Gastrocnemius medialis (tissue), 4 donors: ENCODE results near the gene PABPN1L.

Source experiments
- POLR2A ChIP-seq, 2 donors: fragments of 450-650 bp; IDR thresholded peaks; one replicate each; pipeline ENCODE4 v1.6.1; 2017; ENCODE audit warnings: antibody characterized with exemption in 2 of 2, mild to moderate bottlenecking in 2 of 2, moderate library complexity in 2 of 2
- TF ChIP-seq, protein P1 (sequence below), 5 experiments: fragments of 450-650 bp in 3 of 5; fragments of 200-600 bp in 2 of 5; sonication (generic) in 2 of 5; IDR thresholded peaks in 4 of 5; conservative IDR thresholded peaks in 1 of 5; 1 replicate in 4 of 5; 2 replicates in 1 of 5; pipeline ENCODE4 v1.5.1; 2016 to 2019; ENCODE audit warnings: antibody characterized with exemption in 5 of 5, mild to moderate bottlenecking in 3 of 5, moderate library complexity in 3 of 5

DNA sequence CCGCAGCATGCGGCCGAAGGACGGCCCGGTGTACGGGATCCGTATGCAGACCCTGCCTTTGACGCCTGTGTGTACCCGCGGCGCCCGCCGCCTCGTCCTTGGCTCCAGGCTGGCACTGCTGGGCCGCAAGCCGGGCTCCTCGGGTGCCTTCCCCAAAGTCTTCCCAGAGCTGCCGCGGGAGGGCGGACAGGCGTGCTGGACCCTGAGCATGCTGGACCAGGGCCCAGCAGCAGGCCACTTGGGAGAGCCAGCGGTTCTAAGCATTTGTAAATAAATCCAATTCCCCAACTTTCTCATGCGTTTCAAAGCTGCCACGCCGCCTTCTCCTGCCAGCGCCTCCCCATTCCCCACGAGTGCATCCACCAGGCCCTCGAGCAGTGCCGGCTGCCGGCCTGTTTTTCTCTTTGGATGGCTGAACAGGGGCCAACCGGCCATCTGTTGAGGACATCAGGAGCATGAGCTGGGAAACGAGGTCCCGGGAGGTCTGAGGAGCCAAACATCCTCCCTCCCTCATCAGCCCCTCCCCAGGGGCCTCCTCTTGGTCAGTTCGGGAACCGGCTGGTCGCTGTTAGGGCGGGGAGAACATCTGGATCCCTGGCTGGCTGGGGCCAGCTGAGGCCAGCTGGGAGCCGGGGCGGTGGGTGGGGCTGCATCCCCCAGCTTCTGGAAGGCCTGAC lies 20.5 kb upstream of the PABPN1L start:
- TF ChIP-seq, protein P1, sequence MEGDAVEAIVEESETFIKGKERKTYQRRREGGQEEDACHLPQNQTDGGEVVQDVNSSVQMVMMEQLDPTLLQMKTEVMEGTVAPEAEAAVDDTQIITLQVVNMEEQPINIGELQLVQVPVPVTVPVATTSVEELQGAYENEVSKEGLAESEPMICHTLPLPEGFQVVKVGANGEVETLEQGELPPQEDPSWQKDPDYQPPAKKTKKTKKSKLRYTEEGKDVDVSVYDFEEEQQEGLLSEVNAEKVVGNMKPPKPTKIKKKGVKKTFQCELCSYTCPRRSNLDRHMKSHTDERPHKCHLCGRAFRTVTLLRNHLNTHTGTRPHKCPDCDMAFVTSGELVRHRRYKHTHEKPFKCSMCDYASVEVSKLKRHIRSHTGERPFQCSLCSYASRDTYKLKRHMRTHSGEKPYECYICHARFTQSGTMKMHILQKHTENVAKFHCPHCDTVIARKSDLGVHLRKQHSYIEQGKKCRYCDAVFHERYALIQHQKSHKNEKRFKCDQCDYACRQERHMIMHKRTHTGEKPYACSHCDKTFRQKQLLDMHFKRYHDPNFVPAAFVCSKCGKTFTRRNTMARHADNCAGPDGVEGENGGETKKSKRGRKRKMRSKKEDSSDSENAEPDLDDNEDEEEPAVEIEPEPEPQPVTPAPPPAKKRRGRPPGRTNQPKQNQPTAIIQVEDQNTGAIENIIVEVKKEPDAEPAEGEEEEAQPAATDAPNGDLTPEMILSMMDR (IDR thresholded peaks at IDR 0.05 in 4 of 5, conservative IDR thresholded peaks at IDR 0.05 in 1 of 5) = peak in 2 of 5 experiments; percentile 29 to 40
- no peak for TF ChIP-seq POLR2A (IDR thresholded peaks at IDR 0.05)
